ENCODE results near the gene HERC4.
"Not testable (repeated sequence)": the region's sequence is repeated elsewhere in the genome, so short reads cannot be mapped to it uniquely, and the experiment has no call there.

HERC4 gene

GRCh38 chr10:68080853-68081431 lies 5.9 kb upstream of the HERC4 start:
- no peak overlapping the region for H3K27ac ChIP-seq (ENCODE audit: low read depth, low read length)
- no peaks in the 10 kb centered on the region for H3K9me3 ChIP-seq (ENCODE audit: control insufficient read depth in 1 of 2, low read length in 2 of 2)
- H3K4me1 ChIP-seq (ENCODE audit: control insufficient read depth in 1 of 2, insufficient read depth in 2 of 2, low read length in 2 of 2), result no peaks in the 10 kb centered on the region
- H3K4me3 ChIP-seq (ENCODE audit: low read depth in 1 of 2, low read length in 2 of 2), result no peak overlapping the region
- H3K9ac ChIP-seq (ENCODE audit: low read depth in 1 of 2, low read length in 2 of 2), result no peak overlapping the region
- no peaks in the 10 kb centered on the region for H3K36me3 ChIP-seq (ENCODE audit: control insufficient read depth in 1 of 2, insufficient read depth in 2 of 2, low read length in 2 of 2)
- H3K27me3 ChIP-seq (ENCODE audit: control insufficient read depth in 1 of 2, insufficient read depth in 2 of 2, low read length in 2 of 2), result no peaks in the 10 kb centered on the region

DNA sequence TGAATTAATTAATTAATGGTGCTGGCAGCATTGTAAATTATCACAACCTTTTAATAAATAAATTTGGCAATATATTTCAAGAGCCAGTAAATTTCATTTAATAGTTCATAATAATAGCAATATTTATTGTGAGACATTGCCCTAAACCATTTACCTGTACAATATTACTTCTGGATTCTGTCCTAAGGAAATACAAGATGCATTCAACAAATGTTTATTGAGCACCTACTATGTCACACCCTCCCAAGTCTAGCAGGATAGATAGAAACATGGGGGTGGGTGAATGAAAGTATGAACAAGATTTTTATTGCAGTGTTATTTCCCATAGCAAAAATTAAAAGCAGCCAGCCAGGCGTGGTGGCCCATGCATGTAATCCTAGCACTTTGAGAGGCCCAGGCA lies 4.4 kb upstream of the HERC4 start:
- H3K27ac ChIP-seq (ENCODE audit: low read depth, low read length), result no peak overlapping the region
- no peaks in the 10 kb centered on the region for H3K36me3 ChIP-seq (ENCODE audit: control insufficient read depth in 1 of 2, insufficient read depth in 2 of 2, low read length in 2 of 2)
- no peak overlapping the region for H3K4me3 ChIP-seq (ENCODE audit: low read depth in 1 of 2, low read length in 2 of 2)
- H3K4me1 ChIP-seq (ENCODE audit: control insufficient read depth in 1 of 2, insufficient read depth in 2 of 2, low read length in 2 of 2), result peaks cover 3 to 5% of the 10 kb centered on the region in 2 donors
- no peak overlapping the region for H3K9ac ChIP-seq (ENCODE audit: low read depth in 1 of 2, low read length in 2 of 2)
- no peaks in the 10 kb centered on the region for H3K9me3 ChIP-seq (ENCODE audit: control insufficient read depth in 1 of 2, low read length in 2 of 2)
- H3K27me3 ChIP-seq (ENCODE audit: control insufficient read depth in 1 of 2, insufficient read depth in 2 of 2, low read length in 2 of 2), result no peaks in the 10 kb centered on the region

- Histone ChIP-seq H3K27ac (ENCODE audit: low read depth, low read length) (no peak overlapping the region), H3K36me3 (ENCODE audit: control insufficient read depth in 1 of 2, insufficient read depth in 2 of 2, low read length in 2 of 2) (no peaks in the 10 kb centered on the region), H3K27me3 (ENCODE audit: control insufficient read depth in 1 of 2, insufficient read depth in 2 of 2, low read length in 2 of 2) (no peaks in the 10 kb centered on the region), H3K9me3 (ENCODE audit: control insufficient read depth in 1 of 2, low read length in 2 of 2) (no peaks in the 10 kb centered on the region), H3K4me1 (ENCODE audit: control insufficient read depth in 1 of 2, insufficient read depth in 2 of 2, low read length in 2 of 2) (peaks cover 10 to 20% of the 10 kb centered on the region in 2 donors), H3K9ac (ENCODE audit: low read depth in 1 of 2, low read length in 2 of 2) (no peak overlapping the region), H3K4me3 (ENCODE audit: low read depth in 1 of 2, low read length in 2 of 2) (no peak overlapping the region)
These were observed 1.9 kb upstream of the HERC4 start for GRCh38 chr10:68077026-68077425.

DNA sequence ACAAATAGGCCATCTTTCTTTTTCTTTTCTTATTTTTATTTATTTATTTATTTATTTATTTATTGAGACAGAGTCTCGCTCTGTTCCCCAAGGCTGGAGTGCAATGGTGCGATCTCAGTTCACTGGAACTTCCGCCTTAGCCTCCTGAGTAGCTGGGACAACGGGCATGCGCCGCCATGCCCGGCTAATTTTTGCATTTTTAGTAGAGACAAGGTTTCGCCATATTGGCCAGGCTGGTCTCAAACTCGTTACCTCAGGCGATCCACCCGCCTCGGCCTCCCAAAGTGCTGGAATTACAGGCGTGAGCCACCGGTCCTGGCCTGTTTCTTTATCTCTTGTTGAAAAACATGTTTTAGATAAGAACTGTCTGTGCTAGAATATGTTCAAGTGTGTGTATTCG lies 998 bp upstream of the HERC4 start:
- not testable (repeated sequence) for H3K9ac ChIP-seq (ENCODE audit: low read depth in 1 of 2, low read length in 2 of 2); H3K36me3 ChIP-seq (ENCODE audit: control insufficient read depth in 1 of 2, insufficient read depth in 2 of 2, low read length in 2 of 2); H3K9me3 ChIP-seq (ENCODE audit: control insufficient read depth in 1 of 2, low read length in 2 of 2); H3K27me3 ChIP-seq (ENCODE audit: control insufficient read depth in 1 of 2, insufficient read depth in 2 of 2, low read length in 2 of 2); H3K4me3 ChIP-seq (ENCODE audit: low read depth in 1 of 2, low read length in 2 of 2); H3K27ac ChIP-seq (ENCODE audit: low read depth, low read length)
- H3K4me1 ChIP-seq (ENCODE audit: control insufficient read depth in 1 of 2, insufficient read depth in 2 of 2, low read length in 2 of 2), result peaks cover 13 to 30% of the 10 kb centered on the region in 2 donors

DNA sequence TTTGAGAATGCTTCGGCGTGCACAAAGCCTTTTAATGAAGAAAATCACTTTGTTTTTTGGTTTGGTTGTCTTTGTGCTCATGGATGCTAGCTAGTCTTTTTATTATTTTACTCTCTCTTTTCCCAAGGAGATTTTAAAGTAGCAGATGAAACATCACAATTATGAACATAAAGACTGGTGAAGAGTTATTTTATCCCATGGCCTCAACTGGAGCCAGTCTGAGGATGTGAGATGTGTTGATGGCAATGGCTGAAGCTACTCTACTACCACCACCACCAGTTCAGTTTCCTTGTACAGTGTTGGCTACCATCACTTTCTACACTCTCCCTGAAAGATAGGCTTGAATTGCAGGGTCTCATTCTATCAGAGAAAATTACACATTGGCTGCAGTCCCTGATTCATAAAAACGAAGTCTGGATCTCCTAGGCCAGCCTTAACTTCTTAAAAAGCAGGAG lies 494 bp upstream of the HERC4 start:
- peaks cover 13 to 32% of the 10 kb centered on the region in 2 donors for H3K4me1 ChIP-seq (ENCODE audit: control insufficient read depth in 1 of 2, insufficient read depth in 2 of 2, low read length in 2 of 2)
- H3K9me3 ChIP-seq (ENCODE audit: control insufficient read depth in 1 of 2, low read length in 2 of 2), result no peaks in the 10 kb centered on the region
- H3K27ac ChIP-seq (ENCODE audit: low read depth, low read length), result peak overlapping the region; percentile 38
- H3K36me3 ChIP-seq (ENCODE audit: control insufficient read depth in 1 of 2, insufficient read depth in 2 of 2, low read length in 2 of 2), result no peaks in the 10 kb centered on the region
- H3K27me3 ChIP-seq (ENCODE audit: control insufficient read depth in 1 of 2, insufficient read depth in 2 of 2, low read length in 2 of 2), result no peaks in the 10 kb centered on the region
- H3K9ac ChIP-seq (ENCODE audit: low read depth in 1 of 2, low read length in 2 of 2), result peak overlapping the region; percentile 47 to 49
- peak overlapping the region; percentile 65 to 72 for H3K4me3 ChIP-seq (ENCODE audit: low read depth in 1 of 2, low read length in 2 of 2)

GRCh38 chr10:68074031-68074774 lies 880 bp downstream of the HERC4 start:
- H3K9ac ChIP-seq (ENCODE audit: low read depth in 1 of 2, low read length in 2 of 2), result peak overlapping the region; percentile 91 to 97
- no peaks in the 10 kb centered on the region for H3K36me3 ChIP-seq (ENCODE audit: control insufficient read depth in 1 of 2, insufficient read depth in 2 of 2, low read length in 2 of 2)
- no peaks in the 10 kb centered on the region for H3K9me3 ChIP-seq (ENCODE audit: control insufficient read depth in 1 of 2, low read length in 2 of 2)
- H3K4me3 ChIP-seq (ENCODE audit: low read depth in 1 of 2, low read length in 2 of 2), result peak overlapping the region; percentile 86 to 95
- H3K4me1 ChIP-seq (ENCODE audit: control insufficient read depth in 1 of 2, insufficient read depth in 2 of 2, low read length in 2 of 2), result peaks cover 13 to 32% of the 10 kb centered on the region in 2 donors
- peak overlapping the region; percentile 98 for H3K27ac ChIP-seq (ENCODE audit: low read depth, low read length)
- H3K27me3 ChIP-seq (ENCODE audit: control insufficient read depth in 1 of 2, insufficient read depth in 2 of 2, low read length in 2 of 2), result no peaks in the 10 kb centered on the region

DNA sequence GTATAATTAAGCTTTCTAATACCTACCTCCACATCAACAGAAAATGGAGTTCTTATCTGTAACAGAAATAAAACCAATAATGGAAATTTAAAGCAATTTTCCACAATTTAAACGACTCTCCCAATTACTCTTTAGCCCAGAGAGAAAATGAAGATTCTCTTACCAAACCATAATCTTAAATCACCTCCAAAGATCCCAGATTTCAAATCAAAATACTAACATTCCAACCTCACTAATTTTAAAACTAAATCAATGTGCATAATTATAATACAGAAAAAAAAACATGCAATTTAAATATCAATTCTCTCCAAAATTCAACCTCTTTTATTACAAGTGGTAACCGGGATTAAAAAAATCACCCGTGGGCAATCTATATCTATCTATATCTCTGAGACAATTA lies 1.5 kb downstream of the HERC4 start:
- Histone ChIP-seq H3K4me1 (ENCODE audit: control insufficient read depth in 1 of 2, insufficient read depth in 2 of 2, low read length in 2 of 2) (peaks cover 13 to 32% of the 10 kb centered on the region in 2 donors), H3K4me3 (ENCODE audit: low read depth in 1 of 2, low read length in 2 of 2) (peak overlapping the region; percentile 86 to 95), H3K27me3 (ENCODE audit: control insufficient read depth in 1 of 2, insufficient read depth in 2 of 2, low read length in 2 of 2) (no peaks in the 10 kb centered on the region), H3K9me3 (ENCODE audit: control insufficient read depth in 1 of 2, low read length in 2 of 2) (no peaks in the 10 kb centered on the region), H3K36me3 (ENCODE audit: control insufficient read depth in 1 of 2, insufficient read depth in 2 of 2, low read length in 2 of 2) (no peaks in the 10 kb centered on the region), H3K27ac (ENCODE audit: low read depth, low read length) (no peak overlapping the region), H3K9ac (ENCODE audit: low read depth in 1 of 2, low read length in 2 of 2) (peak overlapping the region in 1 of 2 donors; percentile 91)

- Histone ChIP-seq H3K4me3 (ENCODE audit: low read depth in 1 of 2, low read length in 2 of 2) (no peak overlapping the region), H3K27ac (ENCODE audit: low read depth, low read length) (no peak overlapping the region), H3K9ac (ENCODE audit: low read depth in 1 of 2, low read length in 2 of 2) (no peak overlapping the region), H3K9me3 (ENCODE audit: control insufficient read depth in 1 of 2, low read length in 2 of 2) (no peaks in the 10 kb centered on the region), H3K4me1 (ENCODE audit: control insufficient read depth in 1 of 2, insufficient read depth in 2 of 2, low read length in 2 of 2) (peaks cover 7 to 17% of the 10 kb centered on the region in 2 donors), H3K27me3 (ENCODE audit: control insufficient read depth in 1 of 2, insufficient read depth in 2 of 2, low read length in 2 of 2) (no peaks in the 10 kb centered on the region), H3K36me3 (ENCODE audit: control insufficient read depth in 1 of 2, insufficient read depth in 2 of 2, low read length in 2 of 2) (peaks cover 5 to 8% of the 10 kb centered on the region in 2 donors)
These were observed 7.6 kb downstream of the HERC4 start for GRCh38 chr10:68067508-68067907.

DNA sequence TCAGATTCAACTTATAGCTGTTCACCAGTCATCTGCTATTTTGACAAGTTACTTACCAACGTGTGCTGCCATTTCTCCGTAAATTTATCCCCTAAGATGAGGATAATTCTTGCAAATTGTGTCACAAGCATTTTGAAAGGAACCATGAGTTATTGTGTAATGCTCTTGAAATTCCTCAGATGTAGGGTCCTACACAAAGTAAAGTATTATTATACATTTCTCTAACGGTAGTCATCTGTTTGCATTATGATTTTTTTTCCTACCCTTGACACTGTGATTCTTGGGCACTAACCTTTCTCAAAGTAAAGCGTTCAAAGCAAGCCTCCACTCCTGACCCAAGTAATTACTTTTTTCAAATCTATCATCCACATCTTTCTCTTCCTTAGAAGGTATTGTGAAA lies 8.1 kb downstream of the HERC4 start:
- H3K9me3 ChIP-seq (ENCODE audit: control insufficient read depth in 1 of 2, low read length in 2 of 2), result no peaks in the 10 kb centered on the region
- peaks cover 3 to 12% of the 10 kb centered on the region in 2 donors for H3K4me1 ChIP-seq (ENCODE audit: control insufficient read depth in 1 of 2, insufficient read depth in 2 of 2, low read length in 2 of 2)
- H3K27ac ChIP-seq (ENCODE audit: low read depth, low read length), result no peak overlapping the region
- H3K36me3 ChIP-seq (ENCODE audit: control insufficient read depth in 1 of 2, insufficient read depth in 2 of 2, low read length in 2 of 2), result peaks cover 5 to 8% of the 10 kb centered on the region in 2 donors
- H3K27me3 ChIP-seq (ENCODE audit: control insufficient read depth in 1 of 2, insufficient read depth in 2 of 2, low read length in 2 of 2), result no peaks in the 10 kb centered on the region
- no peak overlapping the region for H3K9ac ChIP-seq (ENCODE audit: low read depth in 1 of 2, low read length in 2 of 2)
- no peak overlapping the region for H3K4me3 ChIP-seq (ENCODE audit: low read depth in 1 of 2, low read length in 2 of 2)

DNA sequence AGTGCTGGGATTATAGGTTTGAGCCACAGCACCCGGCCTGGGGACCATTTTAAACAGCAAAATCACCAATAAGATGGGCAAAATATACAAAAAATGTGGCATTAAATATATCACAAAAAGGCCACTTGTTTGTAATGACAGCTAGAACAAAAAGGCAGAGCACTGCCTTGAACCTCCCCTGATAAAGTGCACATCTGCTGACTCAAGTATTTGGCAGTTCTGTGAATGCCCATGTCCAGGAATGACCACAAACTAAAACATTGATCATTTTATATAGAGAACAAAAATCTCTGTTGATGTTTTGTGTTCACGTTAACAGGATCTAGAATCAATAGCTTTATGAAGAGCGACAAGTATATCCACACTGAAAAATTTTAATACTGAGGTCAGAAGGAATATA lies 21.5 kb downstream of the HERC4 start:
- H3K9ac ChIP-seq (ENCODE audit: low read depth in 1 of 2, low read length in 2 of 2), result no peak overlapping the region
- no peaks in the 10 kb centered on the region for H3K4me1 ChIP-seq (ENCODE audit: control insufficient read depth in 1 of 2, insufficient read depth in 2 of 2, low read length in 2 of 2)
- H3K27me3 ChIP-seq (ENCODE audit: control insufficient read depth in 1 of 2, insufficient read depth in 2 of 2, low read length in 2 of 2), result no peaks in the 10 kb centered on the region
- H3K4me3 ChIP-seq (ENCODE audit: low read depth in 1 of 2, low read length in 2 of 2), result no peak overlapping the region
- no peak overlapping the region for H3K27ac ChIP-seq (ENCODE audit: low read depth, low read length)
- no peaks in the 10 kb centered on the region for H3K9me3 ChIP-seq (ENCODE audit: control insufficient read depth in 1 of 2, low read length in 2 of 2)
- H3K36me3 ChIP-seq (ENCODE audit: control insufficient read depth in 1 of 2, insufficient read depth in 2 of 2, low read length in 2 of 2), result no peaks in the 10 kb centered on the region

Measured in duodenal mucosa (tissue), 2 donors.